ENCODE results near the gene CCDC174.

The CCDC174 gene

GRCh38 chr3:14657579-14657978 lies 6.0 kb downstream of the CCDC174 start:
- TF ChIP-seq CTCF (conservative IDR thresholded peaks at IDR 0.05; ENCODE audit: low read depth, low read length) = no peak
- Histone ChIP-seq H4K20me1 (ENCODE audit: insufficient read depth) (no peaks in the 10 kb centered on the region), H2AFZ (ENCODE audit: low read depth) (no peak overlapping the region), H3K27me3 (ENCODE audit: insufficient read depth, low read depth) (no peaks in the 10 kb centered on the region), H3K27ac (no peak overlapping the region), H3K36me3 (ENCODE audit: insufficient read depth) (no peaks in the 10 kb centered on the region; the same call in 1 of the 2 replicates), H3K4me1 (ENCODE audit: low read depth, poor library complexity, severe bottlenecking) (peaks cover 5% of the 10 kb centered on the region), H3K9ac (no peak overlapping the region), H3K79me2 (ENCODE audit: insufficient read depth, low read depth) (peaks cover 14% of the 10 kb centered on the region), H3K4me3 (IDR thresholded peaks at IDR 0.05; ENCODE audit: insufficient read depth, low read depth, low read length) (no peak overlapping the region), H3K4me2 (no peak overlapping the region)

GRCh38 chr3:14658978-14659377 lies 7.4 kb downstream of the CCDC174 start:
- H2AFZ ChIP-seq (ENCODE audit: low read depth) = no peak overlapping the region
- H3K4me1 ChIP-seq (ENCODE audit: low read depth, poor library complexity, severe bottlenecking) = no peaks in the 10 kb centered on the region
- no peaks in the 10 kb centered on the region for H3K27me3 ChIP-seq (ENCODE audit: insufficient read depth, low read depth)
- no peak overlapping the region for H3K4me3 ChIP-seq (IDR thresholded peaks at IDR 0.05; ENCODE audit: insufficient read depth, low read depth, low read length)
- no peaks in the 10 kb centered on the region; the same call in 1 of the 2 replicates for H3K36me3 ChIP-seq (ENCODE audit: insufficient read depth)
- no peak overlapping the region for H3K9ac ChIP-seq
- no peaks in the 10 kb centered on the region for H4K20me1 ChIP-seq (ENCODE audit: insufficient read depth)
- H3K27ac ChIP-seq = no peak overlapping the region
- H3K79me2 ChIP-seq (ENCODE audit: insufficient read depth, low read depth) = 0 out of 2 replicates have a peak, but pooled peaks cover under 1% of the 10 kb centered on the region
- no peak for TF ChIP-seq CTCF (conservative IDR thresholded peaks at IDR 0.05; ENCODE audit: low read depth, low read length)
- H3K4me2 ChIP-seq = no peak overlapping the region

- Histone ChIP-seq H3K36me3 (ENCODE audit: insufficient read depth) (no peaks in the 10 kb centered on the region; the same call in 1 of the 2 replicates), H3K27me3 (ENCODE audit: insufficient read depth, low read depth) (no peaks in the 10 kb centered on the region), H3K4me3 (IDR thresholded peaks at IDR 0.05; ENCODE audit: insufficient read depth, low read depth, low read length) (no peak overlapping the region), H4K20me1 (ENCODE audit: insufficient read depth) (no peaks in the 10 kb centered on the region), H3K4me2 (no peak overlapping the region), H2AFZ (ENCODE audit: low read depth) (no peak overlapping the region), H3K79me2 (ENCODE audit: insufficient read depth, low read depth) (no peaks in the 10 kb centered on the region), H3K4me1 (ENCODE audit: low read depth, poor library complexity, severe bottlenecking) (no peaks in the 10 kb centered on the region), H3K27ac (no peak overlapping the region), H3K9ac (no peak overlapping the region)
- no peak for TF ChIP-seq CTCF (conservative IDR thresholded peaks at IDR 0.05; ENCODE audit: low read depth, low read length)
Observed at GRCh38 chr3:14660942-14661341, 9.4 kb downstream of the CCDC174 start.

GRCh38 chr3:14663396-14664135 lies 12.0 kb downstream of the CCDC174 start:
- no peak overlapping the region for H3K4me2 ChIP-seq
- H3K36me3 ChIP-seq (ENCODE audit: insufficient read depth) = no peaks in the 10 kb centered on the region
- no peak overlapping the region for H3K4me3 ChIP-seq (IDR thresholded peaks at IDR 0.05; ENCODE audit: insufficient read depth, low read depth, low read length)
- no peaks in the 10 kb centered on the region for H3K27me3 ChIP-seq (ENCODE audit: insufficient read depth, low read depth)
- H2AFZ ChIP-seq (ENCODE audit: low read depth) = no peak overlapping the region
- H3K4me1 ChIP-seq (ENCODE audit: low read depth, poor library complexity, severe bottlenecking) = no peaks in the 10 kb centered on the region
- H3K27ac ChIP-seq = no peak overlapping the region
- no peak for TF ChIP-seq CTCF (conservative IDR thresholded peaks at IDR 0.05; ENCODE audit: low read depth, low read length)
- no peaks in the 10 kb centered on the region for H3K79me2 ChIP-seq (ENCODE audit: insufficient read depth, low read depth)
- H4K20me1 ChIP-seq (ENCODE audit: insufficient read depth) = no peaks in the 10 kb centered on the region
- no peak overlapping the region for H3K9ac ChIP-seq
